Prostate gland (tissue), 2 donors: ENCODE measurements around the gene SUN2.
A peak's percentile ranks its signal among the peaks of the same experiment; 100 is the strongest.

Experiments used
- CTCF ChIP-seq, 4 experiments: fragments of 200-600 bp in 2 of 4; fragments of 450-650 bp in 2 of 4; sonication (generic) in 2 of 4; IDR thresholded peaks; 1 replicate in 3 of 4; 2 replicates in 1 of 4; pipeline ENCODE4 v1.5.1; 2016 to 2019; ENCODE audit warnings: antibody characterized with exemption in 4 of 4, mild to moderate bottlenecking in 2 of 4, moderate library complexity in 2 of 4
- POLR2AphosphoS5 ChIP-seq: sonication (generic); formaldehyde crosslinking; IDR thresholded peaks from one replicate; pipeline ENCODE4 v1.6.1; 2017; ENCODE audit warnings: antibody characterized with exemption

- TF ChIP-seq POLR2AphosphoS5 (peak; percentile 91), CTCF (IDR thresholded peaks at IDR 0.05) (no peak)
Measured at GRCh38 chr22:38707346-38707745, 48.5 kb downstream of the SUN2 start.
